GM23248 (cell line): ENCODE measurements around the gene FREM2.

Experiments
- EZH2 ChIP-seq: fragments of 200-600 bp; sonication (generic); IDR thresholded peaks from 2 replicates; pipeline ENCODE4 v1.6.1; 2018; ENCODE audit warnings: antibody characterized with exemption, mild to moderate bottlenecking; ENCODE audit not compliant: insufficient read depth, poor library complexity, severe bottlenecking
- EZH2phosphoT487 ChIP-seq: fragments of 200-600 bp; sonication (generic); IDR thresholded peaks from 2 replicates; pipeline ENCODE4 v1.6.1; 2018; ENCODE audit warnings: antibody characterized with exemption, moderate library complexity, mild to moderate bottlenecking, low read depth; ENCODE audit not compliant: insufficient read depth

DNA sequence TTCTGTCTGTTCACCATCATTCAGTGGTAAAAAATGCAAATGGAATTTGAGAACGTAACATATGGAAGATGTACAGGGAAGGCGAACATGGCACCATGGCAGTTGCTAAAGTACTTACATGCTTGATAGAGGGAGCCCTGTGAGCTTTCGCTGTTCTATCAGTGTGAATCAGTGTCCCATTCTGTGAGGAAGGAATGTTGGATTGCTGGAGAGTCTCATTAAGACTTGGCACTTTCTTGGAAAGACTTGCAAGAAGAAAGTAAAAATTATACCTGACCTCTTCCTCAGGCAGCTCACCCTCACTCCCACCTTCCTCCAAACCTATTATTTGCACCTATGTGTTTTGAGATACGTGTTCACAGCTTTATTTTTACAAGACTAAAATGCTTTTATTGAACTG, 43.5 kb downstream of the FREM2 start:
- TF ChIP-seq EZH2 (no peak), EZH2phosphoT487 (no peak)
